A549 (cell line): ENCODE data around the gene ISCU.

Experiments
- CHD2 ChIP-seq: fragments of 150-350 bp; IDR thresholded peaks from 2 replicates; pipeline ENCODE4 v1.6.1; 2014; ENCODE audit warnings: low read length; ENCODE audit not compliant: partially characterized antibody
- EP300 ChIP-seq, 2 experiments: fragments of >200 bp; sonication (Bioruptor Twin); formaldehyde crosslinking; IDR thresholded peaks; 2 replicates in 1 of 2; 3 replicates in 1 of 2; pipeline ENCODE4 v1.6.1; 2016 to 2017
- ZC3H11A ChIP-seq: fragments of 450-650 bp; IDR thresholded peaks from 2 replicates; pipeline ENCODE4 v1.6.1; 2014; ENCODE audit warnings: antibody characterized with exemption, mild to moderate bottlenecking
- TF ChIP-seq, protein P1 (sequence below): fragments of >200 bp; sonication (Bioruptor Twin); formaldehyde crosslinking; IDR thresholded peaks from 3 replicates; pipeline ENCODE4 v1.5.1; 2016

DNA sequence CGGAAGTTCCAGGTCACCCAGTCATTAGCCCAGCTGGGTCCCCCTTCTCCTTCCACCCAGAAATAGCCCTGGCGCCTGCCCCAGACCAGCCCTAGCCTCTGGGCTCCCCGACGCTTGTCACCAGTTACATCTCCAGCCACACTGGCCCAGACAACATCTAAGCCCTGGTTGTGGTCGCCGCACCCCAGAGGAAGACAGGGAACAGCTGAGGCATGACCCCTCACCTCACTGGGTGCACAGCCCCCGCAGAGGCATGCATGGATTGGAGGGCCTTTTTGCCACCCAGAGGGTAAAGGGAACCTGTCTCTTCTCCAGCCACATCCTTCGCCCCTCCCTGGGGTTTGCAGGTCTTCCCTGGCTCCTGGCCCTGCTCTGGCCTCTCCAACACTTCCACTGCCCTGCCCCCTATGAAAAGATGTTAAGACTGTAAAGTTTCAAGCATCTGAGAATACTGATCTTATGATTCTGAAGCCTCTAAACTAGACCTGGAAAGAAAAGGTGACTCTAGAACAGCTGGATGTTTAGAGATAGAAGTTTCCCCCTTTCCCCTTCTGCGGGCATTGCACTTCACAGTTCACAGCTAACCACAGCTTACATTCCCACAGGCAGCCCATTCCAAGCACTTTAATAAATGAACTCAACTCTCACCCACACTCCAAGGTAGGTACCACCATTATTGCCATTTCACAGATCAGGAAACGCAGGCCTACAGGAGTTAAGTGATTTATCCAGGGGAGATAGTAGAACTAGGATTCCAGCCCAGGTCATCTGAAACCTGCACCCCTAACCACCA, 20.8 kb downstream of the ISCU start:
- TF ChIP-seq, protein P1, sequence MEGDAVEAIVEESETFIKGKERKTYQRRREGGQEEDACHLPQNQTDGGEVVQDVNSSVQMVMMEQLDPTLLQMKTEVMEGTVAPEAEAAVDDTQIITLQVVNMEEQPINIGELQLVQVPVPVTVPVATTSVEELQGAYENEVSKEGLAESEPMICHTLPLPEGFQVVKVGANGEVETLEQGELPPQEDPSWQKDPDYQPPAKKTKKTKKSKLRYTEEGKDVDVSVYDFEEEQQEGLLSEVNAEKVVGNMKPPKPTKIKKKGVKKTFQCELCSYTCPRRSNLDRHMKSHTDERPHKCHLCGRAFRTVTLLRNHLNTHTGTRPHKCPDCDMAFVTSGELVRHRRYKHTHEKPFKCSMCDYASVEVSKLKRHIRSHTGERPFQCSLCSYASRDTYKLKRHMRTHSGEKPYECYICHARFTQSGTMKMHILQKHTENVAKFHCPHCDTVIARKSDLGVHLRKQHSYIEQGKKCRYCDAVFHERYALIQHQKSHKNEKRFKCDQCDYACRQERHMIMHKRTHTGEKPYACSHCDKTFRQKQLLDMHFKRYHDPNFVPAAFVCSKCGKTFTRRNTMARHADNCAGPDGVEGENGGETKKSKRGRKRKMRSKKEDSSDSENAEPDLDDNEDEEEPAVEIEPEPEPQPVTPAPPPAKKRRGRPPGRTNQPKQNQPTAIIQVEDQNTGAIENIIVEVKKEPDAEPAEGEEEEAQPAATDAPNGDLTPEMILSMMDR: no peak
- TF ChIP-seq EP300 (IDR thresholded peaks at IDR 0.05): no peak
- no peak for TF ChIP-seq ZC3H11A
- no peak for TF ChIP-seq CHD2
